GM23338 (cell line): Measurements from ENCODE around the gene ARHGEF40. TPM values are rescaled to one million over a fixed set of nuclear protein-coding genes. Genes with fewer than 3 reads are reported as not detected.

Experiments used
- ATAC-seq: fragments of 200-7000 bp; cut with Tn5 transposase; 3 replicates; pipeline ENCODE4 v1.9.1; 2020
- DNase-seq: peaks from one replicate; pipeline ENCODE4 v3.0.0-alpha.2; 2015; ENCODE audit warnings: low spot score
- H2AFZ ChIP-seq: fragments of 200-600 bp; sonication (generic); 2 replicates; pipeline ENCODE4 v1.8.0; 2016; ENCODE audit warnings: antibody characterized with exemption, mild to moderate bottlenecking, moderate library complexity
- H3F3A ChIP-seq: fragments of 200-600 bp; sonication (generic); replicated peaks from 2 replicates; pipeline ENCODE4 v1.8.0; 2017; ENCODE audit warnings: antibody characterized with exemption, mixed run types, low read depth
- H3K27ac ChIP-seq: fragments of 200-600 bp; sonication (generic); 2 replicates; pipeline ENCODE4 v1.6.1; 2016; ENCODE audit warnings: low read depth
- H3K27me3 ChIP-seq: fragments of 200-600 bp; sonication (generic); 2 replicates; pipeline ENCODE4 v1.8.0; 2016; ENCODE audit warnings: mild to moderate bottlenecking, mixed run types, moderate library complexity; ENCODE audit not compliant: insufficient read depth
- H3K36me3 ChIP-seq: fragments of 200-600 bp; sonication (generic); 2 replicates; pipeline ENCODE4 v1.8.0; 2016; ENCODE audit warnings: mild to moderate bottlenecking; ENCODE audit not compliant: insufficient read depth
- H3K4me1 ChIP-seq: fragments of 200-600 bp; sonication (generic); 2 replicates; pipeline ENCODE4 v1.8.0; 2016; ENCODE audit warnings: mild to moderate bottlenecking, moderate library complexity; ENCODE audit not compliant: insufficient read depth
- H3K4me2 ChIP-seq: fragments of 200-600 bp; sonication (generic); 2 replicates; pipeline ENCODE4 v1.7.1; 2017; ENCODE audit warnings: mixed run types
- H3K4me3 ChIP-seq: fragments of 200-600 bp; sonication (generic); 2 replicates; pipeline ENCODE4 v1.6.1; 2016; ENCODE audit warnings: mixed run types
- H3K79me2 ChIP-seq: fragments of 200-600 bp; sonication (generic); replicated peaks from 2 replicates; pipeline ENCODE4 v1.8.0; 2017; ENCODE audit warnings: mild to moderate bottlenecking; ENCODE audit not compliant: insufficient read depth
- H3K9me2 ChIP-seq: fragments of 200-600 bp; sonication (generic); 2 replicates; pipeline ENCODE4 v1.8.0; 2017; ENCODE audit not compliant: insufficient read depth
- H4K20me1 ChIP-seq: fragments of 200-600 bp; sonication (generic); replicated peaks from 2 replicates; pipeline ENCODE4 v1.8.0; 2017; ENCODE audit warnings: mild to moderate bottlenecking; ENCODE audit not compliant: insufficient read depth
- H3K27ac Mint-ChIP-seq: 2 replicates; pipeline ENCODE4 v1.8.0; 2020; ENCODE audit warnings: inconsistent platforms, mild to moderate bottlenecking, moderate library complexity, mixed read lengths
- H3K27me3 Mint-ChIP-seq: 3 replicates; pipeline ENCODE4 v1.8.0; 2022; ENCODE audit warnings: low read depth, mild to moderate bottlenecking, moderate library complexity, mixed read lengths, inconsistent platforms; ENCODE audit not compliant: insufficient read depth, poor library complexity
- H3K36me3 Mint-ChIP-seq: 3 replicates; pipeline ENCODE4 v1.8.0; 2021; ENCODE audit warnings: low read depth, mild to moderate bottlenecking, inconsistent platforms, moderate library complexity, mixed read lengths
- H3K4me1 Mint-ChIP-seq: 3 replicates; pipeline ENCODE4 v1.8.0; 2020; ENCODE audit warnings: mild to moderate bottlenecking, inconsistent platforms, mixed read lengths
- H3K4me3 Mint-ChIP-seq: 3 replicates; pipeline ENCODE4 v1.8.0; 2021; ENCODE audit warnings: moderate library complexity, mild to moderate bottlenecking, inconsistent platforms, mixed read lengths
- H3K9me3 Mint-ChIP-seq: 3 replicates; pipeline ENCODE4 v1.8.0; 2020; ENCODE audit warnings: moderate library complexity, mild to moderate bottlenecking, inconsistent platforms, mixed read lengths
- CREB1 ChIP-seq: fragments of 250-450 bp; sonication (Bioruptor Pico); IDR thresholded peaks from 2 replicates; pipeline ENCODE4 v1.5.0; 2020; ENCODE audit warnings: low read depth, mild to moderate bottlenecking, moderate library complexity
- EZH2 ChIP-seq: fragments of 200-600 bp; sonication (generic); IDR thresholded peaks from one replicate; pipeline ENCODE4 v1.8.0; 2017; ENCODE audit warnings: antibody characterized with exemption, mild to moderate bottlenecking, low read depth; ENCODE audit not compliant: unreplicated experiment
- EZH2phosphoT487 ChIP-seq: fragments of 200-600 bp; sonication (generic); IDR thresholded peaks from one replicate; pipeline ENCODE4 v1.8.1; 2018; ENCODE audit warnings: antibody characterized with exemption; ENCODE audit not compliant: unreplicated experiment
- JUNB ChIP-seq: IDR thresholded peaks from one replicate; pipeline ENCODE4 v1.6.1; 2016; ENCODE audit warnings: antibody characterized with exemption; ENCODE audit not compliant: unreplicated experiment
- NANOG ChIP-seq: IDR thresholded peaks from 2 replicates; pipeline ENCODE4 v1.6.1; 2016; ENCODE audit warnings: antibody characterized with exemption, borderline replicate concordance
- POLR2AphosphoS5 ChIP-seq: IDR thresholded peaks from 2 replicates; pipeline ENCODE4 v1.6.1; 2016; ENCODE audit warnings: antibody characterized with exemption, low read depth
- STAT1 ChIP-seq: IDR thresholded peaks from one replicate; pipeline ENCODE4 v1.6.1; 2016; ENCODE audit warnings: antibody characterized with exemption; ENCODE audit not compliant: unreplicated experiment
- ZNF114 ChIP-seq: fragments of 250-450 bp; sonication (Bioruptor Pico); IDR thresholded peaks from 2 replicates; pipeline ENCODE4 v1.5.0; 2020; ENCODE audit warnings: mild to moderate bottlenecking, moderate library complexity
- ZNF331 ChIP-seq: fragments of 250-450 bp; sonication (Bioruptor Pico); IDR thresholded peaks from 2 replicates; pipeline ENCODE4 v1.5.0; 2020; ENCODE audit warnings: low read depth, mild to moderate bottlenecking, moderate library complexity
- ZNF462 ChIP-seq: fragments of 250-450 bp; sonication (Bioruptor Pico); IDR thresholded peaks from 2 replicates; pipeline ENCODE4 v1.5.0; 2020; ENCODE audit warnings: mild to moderate bottlenecking, moderate library complexity
- polyA plus RNA-seq: library from polyadenylated mRNA; unstranded; fragments of >200 nt; fragmentation: Nextera tagmentation; extraction: Ambion mirVana; gene quantifications from 2 replicates; pipeline ENCODE4 v1.2.1, GENCODE V29; 2016
- total RNA-seq: library from RNA; depleted of rRNA; stranded (reverse); fragments of >200 nt; shearing (Covaris generic); gene quantifications from 2 replicates; pipeline ENCODE4 v1.2.3, GENCODE V29; 2014
- TF ChIP-seq, protein P1 (sequence below): IDR thresholded peaks from 2 replicates; pipeline ENCODE4 v1.6.1; 2016; ENCODE audit warnings: antibody characterized with exemption
- TF ChIP-seq, protein P2 (sequence below): IDR thresholded peaks from one replicate; pipeline ENCODE4 v1.6.1; 2018; ENCODE audit warnings: antibody characterized with exemption; ENCODE audit not compliant: unreplicated experiment
- TF ChIP-seq, protein P3 (sequence below), 2 experiments: fragments of 200-600 bp in 1 of 2; sonication (generic) in 1 of 2; conservative IDR thresholded peaks; 2 replicates each; pipeline versions ENCODE4 v1.5.1 to v1.6.1; 2016 to 2017; ENCODE audit warnings: antibody characterized with exemption in 2 of 2, low read depth in 2 of 2, mild to moderate bottlenecking in 2 of 2, moderate library complexity in 1 of 2

ARHGEF40 gene
- total and polyA plus RNA-seq, 2 experiments from 2014 or later = 17.7 to 44.6 TPM

DNA sequence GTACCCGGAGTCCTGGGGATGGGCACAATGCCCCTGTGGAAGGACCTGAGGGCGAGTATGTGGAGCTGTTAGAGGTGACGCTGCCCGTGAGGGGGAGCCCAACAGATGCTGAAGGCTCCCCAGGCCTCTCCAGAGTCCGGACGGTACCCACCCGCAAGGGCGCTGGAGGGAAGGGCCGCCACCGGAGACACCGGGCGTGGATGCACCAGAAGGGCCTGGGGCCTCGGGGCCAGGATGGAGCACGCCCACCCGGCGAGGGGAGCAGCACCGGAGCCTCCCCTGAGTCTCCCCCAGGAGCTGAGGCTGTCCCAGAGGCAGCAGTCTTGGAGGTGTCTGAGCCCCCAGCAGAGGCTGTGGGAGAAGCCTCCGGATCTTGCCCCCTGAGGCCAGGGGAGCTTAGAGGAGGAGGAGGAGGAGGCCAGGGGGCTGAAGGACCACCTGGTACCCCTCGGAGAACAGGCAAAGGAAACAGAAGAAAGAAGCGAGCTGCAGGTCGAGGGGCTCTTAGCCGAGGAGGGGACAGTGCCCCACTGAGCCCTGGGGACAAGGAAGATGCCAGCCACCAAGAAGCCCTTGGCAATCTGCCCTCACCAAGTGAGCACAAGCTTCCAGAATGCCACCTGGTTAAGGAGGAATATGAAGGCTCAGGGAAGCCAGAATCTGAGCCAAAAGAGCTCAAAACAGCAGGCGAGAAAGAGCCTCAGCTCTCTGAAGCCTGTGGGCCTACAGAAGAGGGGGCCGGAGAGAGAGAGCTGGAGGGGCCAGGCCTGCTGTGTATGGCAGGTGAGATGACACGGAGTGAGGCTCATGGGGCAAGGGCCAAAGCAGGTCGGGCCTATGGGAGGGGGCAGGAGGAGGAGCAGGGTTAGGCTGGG is 4.5 kb downstream of the ARHGEF40 start:
- H3K4me2 ChIP-seq = no peak overlapping the region
- H3K4me1 Mint-ChIP-seq = peaks cover 19% of the 10 kb centered on the region
- no peak overlapping the region for H3K27ac ChIP-seq
- H3F3A ChIP-seq = peaks cover 10% of the 10 kb centered on the region
- peaks cover 13% of the 10 kb centered on the region for H3K4me1 ChIP-seq
- no peak overlapping the region for H2AFZ ChIP-seq
- H3K9me3 Mint-ChIP-seq = no peaks in the 10 kb centered on the region; the same call in 1 of the 3 replicates
- H3K4me3 Mint-ChIP-seq = no peak overlapping the region
- H4K20me1 ChIP-seq = peaks cover 3% of the 10 kb centered on the region; the same call in 1 of the 2 replicates
- H3K27me3 ChIP-seq = no peaks in the 10 kb centered on the region
- peaks cover 71% of the 10 kb centered on the region for H3K36me3 Mint-ChIP-seq
- no peak overlapping the region for H3K27ac Mint-ChIP-seq
- H3K36me3 ChIP-seq = peaks cover 12% of the 10 kb centered on the region; the same call in 1 of the 2 replicates
- peaks cover 6% of the 10 kb centered on the region for H3K79me2 ChIP-seq
- DNase-seq = no peak
- H3K9me2 ChIP-seq = no peaks in the 10 kb centered on the region
- peaks cover 15% of the 10 kb centered on the region for H3K27me3 Mint-ChIP-seq
- ATAC-seq = no peak
- TF ChIP-seq, protein P1, sequence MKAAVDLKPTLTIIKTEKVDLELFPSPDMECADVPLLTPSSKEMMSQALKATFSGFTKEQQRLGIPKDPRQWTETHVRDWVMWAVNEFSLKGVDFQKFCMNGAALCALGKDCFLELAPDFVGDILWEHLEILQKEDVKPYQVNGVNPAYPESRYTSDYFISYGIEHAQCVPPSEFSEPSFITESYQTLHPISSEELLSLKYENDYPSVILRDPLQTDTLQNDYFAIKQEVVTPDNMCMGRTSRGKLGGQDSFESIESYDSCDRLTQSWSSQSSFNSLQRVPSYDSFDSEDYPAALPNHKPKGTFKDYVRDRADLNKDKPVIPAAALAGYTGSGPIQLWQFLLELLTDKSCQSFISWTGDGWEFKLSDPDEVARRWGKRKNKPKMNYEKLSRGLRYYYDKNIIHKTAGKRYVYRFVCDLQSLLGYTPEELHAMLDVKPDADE = no peak
- no peak for TF ChIP-seq POLR2AphosphoS5
- TF ChIP-seq NANOG = no peak
- TF ChIP-seq, protein P2, sequence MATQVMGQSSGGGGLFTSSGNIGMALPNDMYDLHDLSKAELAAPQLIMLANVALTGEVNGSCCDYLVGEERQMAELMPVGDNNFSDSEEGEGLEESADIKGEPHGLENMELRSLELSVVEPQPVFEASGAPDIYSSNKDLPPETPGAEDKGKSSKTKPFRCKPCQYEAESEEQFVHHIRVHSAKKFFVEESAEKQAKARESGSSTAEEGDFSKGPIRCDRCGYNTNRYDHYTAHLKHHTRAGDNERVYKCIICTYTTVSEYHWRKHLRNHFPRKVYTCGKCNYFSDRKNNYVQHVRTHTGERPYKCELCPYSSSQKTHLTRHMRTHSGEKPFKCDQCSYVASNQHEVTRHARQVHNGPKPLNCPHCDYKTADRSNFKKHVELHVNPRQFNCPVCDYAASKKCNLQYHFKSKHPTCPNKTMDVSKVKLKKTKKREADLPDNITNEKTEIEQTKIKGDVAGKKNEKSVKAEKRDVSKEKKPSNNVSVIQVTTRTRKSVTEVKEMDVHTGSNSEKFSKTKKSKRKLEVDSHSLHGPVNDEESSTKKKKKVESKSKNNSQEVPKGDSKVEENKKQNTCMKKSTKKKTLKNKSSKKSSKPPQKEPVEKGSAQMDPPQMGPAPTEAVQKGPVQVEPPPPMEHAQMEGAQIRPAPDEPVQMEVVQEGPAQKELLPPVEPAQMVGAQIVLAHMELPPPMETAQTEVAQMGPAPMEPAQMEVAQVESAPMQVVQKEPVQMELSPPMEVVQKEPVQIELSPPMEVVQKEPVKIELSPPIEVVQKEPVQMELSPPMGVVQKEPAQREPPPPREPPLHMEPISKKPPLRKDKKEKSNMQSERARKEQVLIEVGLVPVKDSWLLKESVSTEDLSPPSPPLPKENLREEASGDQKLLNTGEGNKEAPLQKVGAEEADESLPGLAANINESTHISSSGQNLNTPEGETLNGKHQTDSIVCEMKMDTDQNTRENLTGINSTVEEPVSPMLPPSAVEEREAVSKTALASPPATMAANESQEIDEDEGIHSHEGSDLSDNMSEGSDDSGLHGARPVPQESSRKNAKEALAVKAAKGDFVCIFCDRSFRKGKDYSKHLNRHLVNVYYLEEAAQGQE = no peak
- no peak for TF ChIP-seq ZNF462 (CRISPR knock-in tag)
- TF ChIP-seq ZNF114 (CRISPR knock-in tag) = no peak
- TF ChIP-seq CREB1 (CRISPR knock-in tag) = no peak
- no peak for TF ChIP-seq EZH2phosphoT487
- TF ChIP-seq ZNF331 (CRISPR knock-in tag) = no peak
- TF ChIP-seq JUNB = no peak
- no peak for TF ChIP-seq STAT1
- no peak for TF ChIP-seq EZH2
- TF ChIP-seq, protein P3, sequence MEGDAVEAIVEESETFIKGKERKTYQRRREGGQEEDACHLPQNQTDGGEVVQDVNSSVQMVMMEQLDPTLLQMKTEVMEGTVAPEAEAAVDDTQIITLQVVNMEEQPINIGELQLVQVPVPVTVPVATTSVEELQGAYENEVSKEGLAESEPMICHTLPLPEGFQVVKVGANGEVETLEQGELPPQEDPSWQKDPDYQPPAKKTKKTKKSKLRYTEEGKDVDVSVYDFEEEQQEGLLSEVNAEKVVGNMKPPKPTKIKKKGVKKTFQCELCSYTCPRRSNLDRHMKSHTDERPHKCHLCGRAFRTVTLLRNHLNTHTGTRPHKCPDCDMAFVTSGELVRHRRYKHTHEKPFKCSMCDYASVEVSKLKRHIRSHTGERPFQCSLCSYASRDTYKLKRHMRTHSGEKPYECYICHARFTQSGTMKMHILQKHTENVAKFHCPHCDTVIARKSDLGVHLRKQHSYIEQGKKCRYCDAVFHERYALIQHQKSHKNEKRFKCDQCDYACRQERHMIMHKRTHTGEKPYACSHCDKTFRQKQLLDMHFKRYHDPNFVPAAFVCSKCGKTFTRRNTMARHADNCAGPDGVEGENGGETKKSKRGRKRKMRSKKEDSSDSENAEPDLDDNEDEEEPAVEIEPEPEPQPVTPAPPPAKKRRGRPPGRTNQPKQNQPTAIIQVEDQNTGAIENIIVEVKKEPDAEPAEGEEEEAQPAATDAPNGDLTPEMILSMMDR (conservative IDR thresholded peaks at IDR 0.05; ENCODE audit: low read depth in 2 of 2) = no peak
- H3K4me3 ChIP-seq = no peak overlapping the region
